Left ventricle myocardium inferior (tissue), 1 donor: Measurements from ENCODE around the gene FOCAD. TPM values are rescaled to one million over a fixed set of nuclear protein-coding genes. Genes with fewer than 3 reads are reported as not detected.
A peak's percentile ranks its signal among the peaks of the same experiment; 100 is the strongest.

Experiments
- DNase-seq: peaks from one replicate; pipeline ENCODE4 v3.0.0-alpha.2; 2020
- H3K27ac ChIP-seq: fragments of 200-600 bp; replicated peaks from 2 replicates; pipeline ENCODE4 v1.8.0; 2021
- H3K27me3 ChIP-seq: fragments of 200-600 bp; 2 replicates; pipeline ENCODE4 v1.8.0; 2021; ENCODE audit warnings: low read depth
- H3K36me3 ChIP-seq: fragments of 200-600 bp; 2 replicates; pipeline ENCODE4 v1.8.0; 2021
- H3K4me1 ChIP-seq: fragments of 200-600 bp; 2 replicates; pipeline ENCODE4 v1.8.0; 2021
- H3K4me3 ChIP-seq: fragments of 200-600 bp; 2 replicates; pipeline ENCODE4 v1.8.0; 2021; ENCODE audit warnings: mild to moderate bottlenecking, moderate library complexity
- H3K9me3 ChIP-seq: fragments of 200-600 bp; replicated peaks from 2 replicates; pipeline ENCODE4 v1.8.0; 2021
- CTCF ChIP-seq: fragments of 200-600 bp; IDR thresholded peaks from 2 replicates; pipeline ENCODE4 v1.8.0; 2021; ENCODE audit warnings: antibody characterized with exemption, mild to moderate bottlenecking, borderline replicate concordance
- intact Hi-C: fragments of 100-400 bp; cut with micrococcal nuclease; formaldehyde crosslinking; loops from one replicate; pipeline ENCODE4 v1.11.0; 2022
- total RNA-seq: library from RNA; stranded (reverse); fragmentation: NEBNext Ultra II Directional; extraction: Animal tissue kit (Norgen Biotek cat#: 25700); gene quantifications from one replicate; pipeline ENCODE4 v1.2.1, GENCODE V29; 2021
- donor health status: DM: no; HTN: yes; CAD: no; lungs with severe emphysema.

Gene FOCAD
- total RNA-seq, 1 donor from 2014 or later, result 29.0 TPM

DNA sequence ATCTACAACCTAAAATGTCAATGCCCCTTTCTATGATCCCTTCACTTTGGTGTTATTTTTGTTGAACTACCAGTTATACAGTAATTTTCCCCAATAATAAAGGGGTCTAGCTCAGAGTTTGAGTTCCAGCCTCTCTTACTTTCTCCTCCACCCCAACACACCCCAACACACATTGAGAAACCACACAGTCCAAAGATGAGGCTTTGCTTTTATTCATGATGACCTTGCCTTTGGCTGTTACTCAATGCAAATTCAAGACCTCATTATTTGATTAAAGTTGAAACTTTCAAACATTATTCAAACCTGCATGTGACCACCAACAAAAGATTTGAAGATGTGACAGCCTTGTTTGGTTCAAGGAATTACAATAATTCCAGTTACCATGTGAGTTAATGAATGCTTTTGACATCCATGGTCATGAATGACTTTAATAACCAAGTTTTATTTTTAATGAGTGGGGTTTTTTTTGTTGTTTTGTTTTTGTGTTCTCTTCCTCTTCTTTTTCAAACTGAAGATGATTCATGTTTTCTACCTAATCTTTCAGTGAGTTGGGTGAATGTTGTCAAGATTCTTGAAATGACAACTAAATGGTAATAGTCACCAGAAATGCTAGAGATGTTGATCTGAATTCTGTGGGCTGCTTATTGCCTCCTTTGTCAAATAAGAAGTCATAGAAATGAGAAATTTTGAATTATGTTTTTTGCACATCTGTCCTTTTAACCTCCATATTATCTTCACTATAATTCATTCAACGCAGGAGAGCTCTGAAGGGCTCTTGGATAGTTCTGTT is 241.4 kb downstream of the FOCAD start:
- no peaks in the 10 kb centered on the region for H3K27me3 ChIP-seq
- intact Hi-C loops, result no loop called here
- no peaks in the 10 kb centered on the region for H3K9me3 ChIP-seq
- H3K36me3 ChIP-seq, result peaks cover 8% of the 10 kb centered on the region
- DNase-seq, result no peak
- H3K4me3 ChIP-seq, result no peak overlapping the region
- no peak for TF ChIP-seq CTCF
- H3K27ac ChIP-seq, result no peak overlapping the region
- peaks cover 19% of the 10 kb centered on the region for H3K4me1 ChIP-seq

GRCh38 chr9:20929276-20929675 is 245.2 kb downstream of the FOCAD start:
- intact Hi-C loops, result no loop called here
- Histone ChIP-seq H3K27me3 (no peaks in the 10 kb centered on the region), H3K9me3 (no peaks in the 10 kb centered on the region), H3K4me3 (no peak overlapping the region), H3K36me3 (peaks cover 17% of the 10 kb centered on the region), H3K27ac (no peak overlapping the region), H3K4me1 (peaks cover 19% of the 10 kb centered on the region)
- no peak for TF ChIP-seq CTCF
- DNase-seq, result no peak

- Histone ChIP-seq H3K4me1 (peaks cover 19% of the 10 kb centered on the region), H3K27me3 (no peaks in the 10 kb centered on the region), H3K36me3 (peaks cover 28% of the 10 kb centered on the region), H3K27ac (no peak overlapping the region), H3K9me3 (no peaks in the 10 kb centered on the region), H3K4me3 (no peak overlapping the region)
- intact Hi-C loops, result no loop called here
- TF ChIP-seq CTCF, result no peak
- DNase-seq, result no peak
Measured at GRCh38 chr9:20930836-20931235, 246.8 kb downstream of the FOCAD start.

GRCh38 chr9:20940447-20941173 is 256.6 kb downstream of the FOCAD start:
- Histone ChIP-seq H3K9me3 (no peaks in the 10 kb centered on the region), H3K27ac (no peak overlapping the region), H3K27me3 (no peaks in the 10 kb centered on the region), H3K4me3 (no peak overlapping the region), H3K4me1 (no peaks in the 10 kb centered on the region), H3K36me3 (peaks cover 5% of the 10 kb centered on the region)
- intact Hi-C loops, result loop anchor here (5.0 to 10.0 kb wide), 2 partner anchors 316 to 583 kb away; partner anchors contain the start of gene MLLT3
- TF ChIP-seq CTCF, result no peak
- DNase-seq, result no peak

GRCh38 chr9:20941174-20941690 is 257.2 kb downstream of the FOCAD start:
- Histone ChIP-seq H3K27ac (no peak overlapping the region), H3K4me1 (no peaks in the 10 kb centered on the region), H3K27me3 (no peaks in the 10 kb centered on the region), H3K9me3 (no peaks in the 10 kb centered on the region), H3K36me3 (no peaks in the 10 kb centered on the region), H3K4me3 (no peak overlapping the region)
- intact Hi-C loops, result loop anchor here (5.0 to 10.0 kb wide), 2 partner anchors 316 to 584 kb away; partner anchors contain the start of gene MLLT3
- TF ChIP-seq CTCF, result peak; percentile 89
- DNase-seq, result peak; percentile 20
